IMR-90 (cell line): ENCODE measurements around the gene TRMO. TPM values are rescaled to one million over a fixed set of nuclear protein-coding genes. Genes with fewer than 3 reads are reported as not detected.

Source experiments
- ATAC-seq: fragments of 200-7000 bp; cut with Tn5 transposase; 2 replicates; pipeline ENCODE4 v1.9.1; 2020; ENCODE audit warnings: low read depth, mild to moderate bottlenecking, moderate library complexity
- BruUV-seq: library from RNA; stranded (reverse); fragments of 400-500 nt; replicated peaks from 2 replicates; lab custom pipeline; 2021; lab: Mats Ljungman, UMichigan
- CTCF ChIA-PET: fragments of 300-600 bp; formaldehyde crosslinking; extraction: SDS; loops from one replicate; lab custom pipeline; 2021; ENCODE audit warnings: antibody characterized with exemption; lab: Yijun Ruan, JAX
- POLR2A ChIA-PET: fragments of 300-600 bp; sonication (Branson Sonifier 250); formaldehyde crosslinking; loops from one replicate; lab custom pipeline; 2022; ENCODE audit warnings: antibody characterized with exemption; ENCODE audit not compliant: unreplicated experiment; lab: Charles Lee
- DNase-seq: peaks from one replicate; pipeline ENCODE4 v3.0.0; 2013
- H2AFZ ChIP-seq: replicated peaks from 2 replicates; pipeline ENCODE3; 2013; ENCODE audit warnings: low read length, mild to moderate bottlenecking; ENCODE audit not compliant: poor library complexity
- H2AK5ac ChIP-seq: 2 replicates; pipeline ENCODE4 v1.6.1; 2013; ENCODE audit warnings: low read depth, low read length, inconsistent platforms
- H2AK9ac ChIP-seq: replicated peaks from 2 replicates; pipeline ENCODE3; 2013; ENCODE audit warnings: mild to moderate bottlenecking, low read depth, low read length, moderate library complexity; ENCODE audit not compliant: poor library complexity
- H2BK120ac ChIP-seq: 2 replicates; pipeline ENCODE4 v1.6.1; 2013; ENCODE audit warnings: low read depth, low read length, inconsistent platforms
- H2BK15ac ChIP-seq: 3 replicates; pipeline ENCODE4 v1.6.1; 2013; ENCODE audit warnings: low read depth, low read length, inconsistent platforms
- H2BK20ac ChIP-seq: 2 replicates; pipeline ENCODE4 v1.6.1; 2013; ENCODE audit warnings: low read depth, mild to moderate bottlenecking, inconsistent platforms, low read length, moderate library complexity
- H2BK5ac ChIP-seq: 2 replicates; pipeline ENCODE4 v1.6.1; 2013; ENCODE audit warnings: mild to moderate bottlenecking, low read depth, low read length, inconsistent platforms; ENCODE audit not compliant: poor library complexity, severe bottlenecking
- H3K14ac ChIP-seq: replicated peaks from 2 replicates; pipeline ENCODE4 v1.6.1; 2013; ENCODE audit warnings: low read depth, low read length, inconsistent platforms
- H3K18ac ChIP-seq: 2 replicates; pipeline ENCODE4 v1.6.1; 2013; ENCODE audit warnings: low read depth, low read length, control low read depth
- H3K23ac ChIP-seq: 2 replicates; pipeline ENCODE4 v1.6.1; 2013; ENCODE audit warnings: low read depth, low read length, inconsistent platforms
- H3K27ac ChIP-seq: 2 replicates; pipeline ENCODE4 v1.5.1; 2013; ENCODE audit warnings: mild to moderate bottlenecking, control low read depth, low read length; ENCODE audit not compliant: insufficient read depth
- H3K27me3 ChIP-seq: 2 replicates; pipeline ENCODE4 v1.6.1; 2013; ENCODE audit warnings: low read length; ENCODE audit not compliant: control insufficient read depth, insufficient read depth
- H3K36me3 ChIP-seq: 2 replicates; pipeline ENCODE4 v1.6.1; 2013; ENCODE audit warnings: low read length, mixed read lengths; ENCODE audit not compliant: control insufficient read depth, insufficient read depth
- H3K4ac ChIP-seq: 2 replicates; pipeline ENCODE4 v1.6.1; 2013; ENCODE audit warnings: low read depth, low read length, inconsistent platforms
- H3K4me1 ChIP-seq: 2 replicates; pipeline ENCODE4 v1.6.1; 2013; ENCODE audit warnings: low read length, mixed read lengths; ENCODE audit not compliant: control insufficient read depth, insufficient read depth
- H3K4me2 ChIP-seq: 2 replicates; pipeline ENCODE4 v1.6.1; 2013; ENCODE audit warnings: low read depth, mild to moderate bottlenecking, control low read depth, low read length, moderate library complexity
- H3K4me3 ChIP-seq: 2 replicates; pipeline ENCODE4 v1.5.1; 2013; ENCODE audit warnings: low read depth, mild to moderate bottlenecking, control low read depth, low read length, moderate library complexity; ENCODE audit not compliant: insufficient read depth
- H3K56ac ChIP-seq: 2 replicates; pipeline ENCODE4 v1.6.1; 2013; ENCODE audit warnings: low read length, inconsistent platforms; ENCODE audit not compliant: insufficient read depth; ENCODE audit errors: extremely low read depth
- H3K79me1 ChIP-seq, 2 experiments: 2 replicates each; pipeline ENCODE4 v1.6.1; 2013; ENCODE audit warnings: low read length in 2 of 2, inconsistent platforms in 1 of 2, low read depth in 1 of 2
- H3K9ac ChIP-seq: 2 replicates; pipeline ENCODE4 v1.6.1; 2013; ENCODE audit warnings: low read depth, low read length, control low read depth
- H3K9me1 ChIP-seq: 2 replicates; pipeline ENCODE4 v1.6.1; 2013; ENCODE audit warnings: low read length, inconsistent platforms; ENCODE audit not compliant: insufficient read depth
- H3K9me3 ChIP-seq: 2 replicates; pipeline ENCODE4 v1.6.1; 2013; ENCODE audit warnings: low read length; ENCODE audit not compliant: control insufficient read depth, insufficient read depth
- H4K20me1 ChIP-seq: 2 replicates; pipeline ENCODE4 v1.6.1; 2013; ENCODE audit warnings: low read length, inconsistent platforms; ENCODE audit not compliant: insufficient read depth
- H4K5ac ChIP-seq: 2 replicates; pipeline ENCODE4 v1.6.1; 2013; ENCODE audit warnings: mild to moderate bottlenecking, low read depth, low read length, control low read depth
- H4K8ac ChIP-seq, 2 experiments: 2 replicates each; pipeline ENCODE4 v1.6.1; 2013; ENCODE audit warnings: low read depth in 2 of 2, low read length in 2 of 2, control low read depth in 1 of 2, inconsistent platforms in 1 of 2
- H4K91ac ChIP-seq: 2 replicates; pipeline ENCODE4 v1.6.1; 2013; ENCODE audit warnings: low read depth, low read length, inconsistent platforms; ENCODE audit not compliant: insufficient read depth
- BHLHE40 ChIP-seq: fragments of 150-350 bp; IDR thresholded peaks from 2 replicates; pipeline ENCODE4 v1.6.1; 2016; ENCODE audit warnings: mild to moderate bottlenecking, low read depth, low read length
- CEBPB ChIP-seq: IDR thresholded peaks from 2 replicates; pipeline ENCODE4 v1.6.1; 2012; ENCODE audit warnings: low read depth, low read length, improper control_type of control experiment
- CHD1 ChIP-seq: IDR thresholded peaks from 2 replicates; pipeline ENCODE4 v1.6.1; 2012; ENCODE audit warnings: low read depth, low read length, improper control_type of control experiment
- FOS ChIP-seq: fragments of 150-350 bp; IDR thresholded peaks from 2 replicates; pipeline ENCODE4 v1.6.1; 2016; ENCODE audit warnings: low read depth, low read length
- MAFK ChIP-seq: IDR thresholded peaks from 2 replicates; pipeline ENCODE4 v1.6.1; 2012; ENCODE audit warnings: low read depth, low read length, improper control_type of control experiment
- MAZ ChIP-seq: IDR thresholded peaks from 2 replicates; pipeline ENCODE4 v1.6.1; 2012; ENCODE audit warnings: low read depth, mild to moderate bottlenecking, low read length, improper control_type of control experiment, moderate library complexity, borderline replicate concordance
- MXI1 ChIP-seq: IDR thresholded peaks from 2 replicates; pipeline ENCODE4 v1.6.1; 2012; ENCODE audit warnings: low read depth, mild to moderate bottlenecking, low read length, moderate library complexity, borderline replicate concordance
- NFE2L2 ChIP-seq: fragments of 150-350 bp; IDR thresholded peaks from 2 replicates; pipeline ENCODE4 v1.6.1; 2016; ENCODE audit warnings: low read depth, mild to moderate bottlenecking, low read length
- POLR2A ChIP-seq: IDR thresholded peaks from 2 replicates; pipeline ENCODE4 v1.6.1; 2012; ENCODE audit warnings: mild to moderate bottlenecking, low read depth, low read length
- RAD21 ChIP-seq: IDR thresholded peaks from 2 replicates; pipeline ENCODE4 v1.6.1; 2012; ENCODE audit warnings: low read length, improper control_type of control experiment
- RCOR1 ChIP-seq: IDR thresholded peaks from 2 replicates; pipeline ENCODE4 v1.6.1; 2012; ENCODE audit warnings: mild to moderate bottlenecking, low read length, improper control_type of control experiment; ENCODE audit not compliant: insufficient replicate concordance
- RFX5 ChIP-seq: IDR thresholded peaks from 2 replicates; pipeline ENCODE4 v1.8.0; 2012; ENCODE audit warnings: low read depth, mild to moderate bottlenecking, low read length, moderate library complexity
- SMC3 ChIP-seq: fragments of 150-350 bp; IDR thresholded peaks from 2 replicates; pipeline ENCODE4 v1.6.1; 2016; ENCODE audit warnings: low read depth, mild to moderate bottlenecking, antibody characterized with exemption, low read length, moderate library complexity
- WGBS, 2 experiments: methylation state at CpG; one replicate each; pipeline versions ENCODE4 v1.1.5 to v1.1.7; 2013; ENCODE audit warnings: missing lambda C conversion rate in 2 of 2; ENCODE audit not compliant: insufficient read length in 1 of 2; ENCODE audit errors: extremely low coverage in 2 of 2; 5-methylcytosine and 5-hydroxymethylcytosine counted together
- dilution Hi-C: fragments of 300-500 bp; cut with HindIII; formaldehyde crosslinking; loops from one replicate; pipeline ENCODE4 v1.14.3; 2018; ENCODE audit warnings: low sequenced_read_pairs; ENCODE audit not compliant: unreplicated experiment
- in situ Hi-C: fragments of 300-500 bp; cut with MboI; formaldehyde crosslinking; loops from 3 replicates; pipeline ENCODE4 v1.14.3; 2019; ENCODE audit warnings: low sequenced_read_pairs, inconsistent platforms, mixed read lengths
- intact Hi-C: fragments of 100-400 bp; cut with micrococcal nuclease; formaldehyde crosslinking; loops from 2 replicates; pipeline ENCODE4 v1.10.0; 2022
- polyA plus RNA-seq, 3 experiments: library from polyadenylated mRNA; depleted of rRNA; stranded (reverse); fragments of >200 nt; gene quantifications; 2 replicates each; pipeline ENCODE4 v1.2.3, GENCODE V29; 2012; ENCODE audit warnings: low replicate concordance in 1 of 3
- total RNA-seq: library from RNA; depleted of rRNA; stranded (reverse); fragments of >200 nt; gene quantifications from 2 replicates; pipeline ENCODE4 v1.2.3, GENCODE V29; 2012
- TF ChIP-seq, protein P1 (sequence below): fragments of 150-350 bp; IDR thresholded peaks from 2 replicates; pipeline ENCODE4 v1.6.1; 2017; ENCODE audit warnings: mild to moderate bottlenecking, antibody characterized with exemption, low read length, low read depth
- TF ChIP-seq, protein P2 (sequence below): fragments of 150-350 bp; IDR thresholded peaks from 2 replicates; pipeline ENCODE4 v1.6.1; 2016; ENCODE audit warnings: low read depth, mild to moderate bottlenecking, low read length, moderate library complexity, borderline replicate concordance
- TF ChIP-seq, protein P3 (sequence below): conservative IDR thresholded peaks from 2 replicates; pipeline ENCODE4 v1.5.1; 2012; ENCODE audit warnings: mild to moderate bottlenecking, low read depth, low read length, improper control_type of control experiment

Gene TRMO
- total and polyA plus RNA-seq, 2 of the 4 experiments (the other 2 are of a cell fraction) = 10.2 to 19.9 TPM

DNA sequence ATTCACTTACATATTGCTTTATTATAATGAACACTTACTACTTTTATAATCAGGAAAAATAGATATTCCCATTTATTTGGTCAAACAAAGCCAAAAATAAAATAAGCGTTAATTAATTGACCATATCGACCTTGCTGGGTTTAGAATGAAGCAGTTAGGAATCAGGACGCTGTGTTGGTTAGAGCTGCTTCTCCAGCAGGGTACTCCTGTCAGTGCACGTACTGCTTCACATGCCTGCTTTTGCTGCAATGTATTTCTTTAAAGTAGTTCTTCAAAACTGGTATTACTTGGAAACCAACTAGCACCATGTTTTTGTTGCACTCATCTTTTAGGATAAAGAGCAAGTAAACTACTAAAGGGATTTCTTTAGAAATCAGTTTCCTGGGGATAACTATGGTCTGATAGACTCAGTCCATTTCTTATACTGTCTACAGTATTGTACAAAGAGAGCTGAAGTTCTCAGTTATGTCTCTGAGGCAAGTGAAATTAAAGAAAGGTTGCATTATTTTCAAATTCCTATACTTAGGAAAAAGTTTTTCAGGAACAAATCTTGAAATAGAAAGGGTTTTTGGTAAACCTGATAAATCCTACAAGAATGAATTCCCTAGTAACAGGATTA lies 6.8 kb upstream of the TRMO start:
- H3K36me3 ChIP-seq = no peaks in the 10 kb centered on the region
- H4K8ac ChIP-seq = no peak overlapping the region
- BruUV-seq = no TSS peak
- H3K4me2 ChIP-seq = no peak overlapping the region
- H3K9ac ChIP-seq = no peak overlapping the region
- H2AK5ac ChIP-seq = no peak overlapping the region
- H3K4me3 ChIP-seq = no peak overlapping the region
- no peaks in the 10 kb centered on the region for H3K4me1 ChIP-seq
- CTCF ChIA-PET = interaction anchor here (1.0 kb wide), 1 partner anchor 143 kb away, joined by 3 read pairs; no protein-coding TSS in a partner anchor
- H3K27me3 ChIP-seq = peaks cover 37% of the 10 kb centered on the region
- H3K27ac ChIP-seq = no peak overlapping the region
- no peaks in the 10 kb centered on the region for H3K9me1 ChIP-seq
- dilution Hi-C loops (no loop called here), intact Hi-C loops (no loop called here), in situ Hi-C loops (no loop called here)
- H2BK15ac ChIP-seq = no peak overlapping the region
- H3K14ac ChIP-seq = no peak overlapping the region
- H2BK20ac ChIP-seq = no peak overlapping the region
- H3K18ac ChIP-seq = no peak overlapping the region
- DNase-seq = no peak
- POLR2A ChIA-PET = no interaction called here
- no peak overlapping the region for H2BK5ac ChIP-seq
- H3K79me1 ChIP-seq = no peaks in the 10 kb centered on the region
- no peak for TF ChIP-seq POLR2A
- no peak for TF ChIP-seq CEBPB
- no peak for TF ChIP-seq FOS
- TF ChIP-seq, protein P1, sequence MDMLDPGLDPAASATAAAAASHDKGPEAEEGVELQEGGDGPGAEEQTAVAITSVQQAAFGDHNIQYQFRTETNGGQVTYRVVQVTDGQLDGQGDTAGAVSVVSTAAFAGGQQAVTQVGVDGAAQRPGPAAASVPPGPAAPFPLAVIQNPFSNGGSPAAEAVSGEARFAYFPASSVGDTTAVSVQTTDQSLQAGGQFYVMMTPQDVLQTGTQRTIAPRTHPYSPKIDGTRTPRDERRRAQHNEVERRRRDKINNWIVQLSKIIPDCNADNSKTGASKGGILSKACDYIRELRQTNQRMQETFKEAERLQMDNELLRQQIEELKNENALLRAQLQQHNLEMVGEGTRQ = no peak
- TF ChIP-seq MAFK = no peak
- no peak for TF ChIP-seq SMC3
- TF ChIP-seq RAD21 = no peak
- TF ChIP-seq NFE2L2 = no peak
- no peak for TF ChIP-seq MXI1
- TF ChIP-seq MAZ = no peak
- TF ChIP-seq, protein P2, sequence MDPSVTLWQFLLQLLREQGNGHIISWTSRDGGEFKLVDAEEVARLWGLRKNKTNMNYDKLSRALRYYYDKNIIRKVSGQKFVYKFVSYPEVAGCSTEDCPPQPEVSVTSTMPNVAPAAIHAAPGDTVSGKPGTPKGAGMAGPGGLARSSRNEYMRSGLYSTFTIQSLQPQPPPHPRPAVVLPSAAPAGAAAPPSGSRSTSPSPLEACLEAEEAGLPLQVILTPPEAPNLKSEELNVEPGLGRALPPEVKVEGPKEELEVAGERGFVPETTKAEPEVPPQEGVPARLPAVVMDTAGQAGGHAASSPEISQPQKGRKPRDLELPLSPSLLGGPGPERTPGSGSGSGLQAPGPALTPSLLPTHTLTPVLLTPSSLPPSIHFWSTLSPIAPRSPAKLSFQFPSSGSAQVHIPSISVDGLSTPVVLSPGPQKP = no peak
- TF ChIP-seq RCOR1 = no peak
- no peak for TF ChIP-seq BHLHE40
- TF ChIP-seq, protein P3, sequence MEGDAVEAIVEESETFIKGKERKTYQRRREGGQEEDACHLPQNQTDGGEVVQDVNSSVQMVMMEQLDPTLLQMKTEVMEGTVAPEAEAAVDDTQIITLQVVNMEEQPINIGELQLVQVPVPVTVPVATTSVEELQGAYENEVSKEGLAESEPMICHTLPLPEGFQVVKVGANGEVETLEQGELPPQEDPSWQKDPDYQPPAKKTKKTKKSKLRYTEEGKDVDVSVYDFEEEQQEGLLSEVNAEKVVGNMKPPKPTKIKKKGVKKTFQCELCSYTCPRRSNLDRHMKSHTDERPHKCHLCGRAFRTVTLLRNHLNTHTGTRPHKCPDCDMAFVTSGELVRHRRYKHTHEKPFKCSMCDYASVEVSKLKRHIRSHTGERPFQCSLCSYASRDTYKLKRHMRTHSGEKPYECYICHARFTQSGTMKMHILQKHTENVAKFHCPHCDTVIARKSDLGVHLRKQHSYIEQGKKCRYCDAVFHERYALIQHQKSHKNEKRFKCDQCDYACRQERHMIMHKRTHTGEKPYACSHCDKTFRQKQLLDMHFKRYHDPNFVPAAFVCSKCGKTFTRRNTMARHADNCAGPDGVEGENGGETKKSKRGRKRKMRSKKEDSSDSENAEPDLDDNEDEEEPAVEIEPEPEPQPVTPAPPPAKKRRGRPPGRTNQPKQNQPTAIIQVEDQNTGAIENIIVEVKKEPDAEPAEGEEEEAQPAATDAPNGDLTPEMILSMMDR = no peak
- no peak for TF ChIP-seq RFX5
- no peak for TF ChIP-seq CHD1
- no peak overlapping the region for H3K56ac ChIP-seq
- no peak overlapping the region for H3K23ac ChIP-seq
- H3K4ac ChIP-seq = no peak overlapping the region
- H2AFZ ChIP-seq = no peak overlapping the region
- H3K9me3 ChIP-seq = no peaks in the 10 kb centered on the region
- 56% methylated on average over 2 of the region's 4 CpGs; no CpG with 5 or more reads in 1 of the 2 experiments for WGBS, 2 experiments
- no peak overlapping the region for H4K5ac ChIP-seq
- H2AK9ac ChIP-seq = no peak overlapping the region
- H4K91ac ChIP-seq = no peak overlapping the region
- no peaks in the 10 kb centered on the region for H4K20me1 ChIP-seq
- no peak for ATAC-seq
- no peak overlapping the region for H2BK120ac ChIP-seq
